Fibroblast of villous mesenchyme (primary cell): ENCODE data around the gene SORCS2. TPM values are rescaled to one million over a fixed set of nuclear protein-coding genes. Genes with fewer than 3 reads are reported as not detected.
A peak's percentile ranks its signal among the peaks of the same experiment; 100 is the strongest.

Experiments used
- DNase-seq: peaks from one replicate; pipeline ENCODE4 v3.0.0-alpha.2; 2010; ENCODE audit warnings: low read depth
- H3K4me3 ChIP-seq: 2 replicates; pipeline ENCODE4 v1.5.1; 2011; ENCODE audit warnings: low read depth, mild to moderate bottlenecking, low read length
- total RNA-seq: library from RNA; depleted of rRNA; stranded (reverse); fragments of >200 nt; gene quantifications from 2 replicates; pipeline ENCODE4 v1.2.3, GENCODE V29; 2012
- TF ChIP-seq, protein P1 (sequence below): IDR thresholded peaks from 2 replicates; pipeline ENCODE4 v1.5.1; 2012; ENCODE audit warnings: low read depth, mild to moderate bottlenecking, low read length; ENCODE audit not compliant: insufficient read depth

Gene SORCS2
- total RNA-seq, 1 donor: under 0.01 TPM

DNA sequence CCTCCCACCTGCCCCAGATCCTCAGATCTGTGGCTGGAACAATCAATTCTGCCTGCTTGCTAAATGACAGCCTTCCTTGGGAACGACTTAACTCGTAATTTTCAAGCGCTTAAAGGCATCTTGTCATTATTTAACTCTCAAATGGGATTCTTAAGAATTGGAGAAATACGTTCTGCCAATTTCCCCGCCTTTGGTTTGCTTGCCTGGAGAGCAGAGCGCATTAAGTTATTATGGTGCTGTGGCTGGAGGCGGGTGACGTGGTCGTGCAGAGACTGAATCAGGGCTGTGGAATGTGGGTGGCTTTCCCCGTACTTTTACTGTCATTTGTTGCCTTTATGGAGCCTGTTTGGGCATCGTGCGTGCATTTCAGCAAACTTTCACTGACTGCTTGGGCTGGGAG, 321.3 kb downstream of the SORCS2 start:
- DNase-seq: peak; percentile 32
- TF ChIP-seq, protein P1, sequence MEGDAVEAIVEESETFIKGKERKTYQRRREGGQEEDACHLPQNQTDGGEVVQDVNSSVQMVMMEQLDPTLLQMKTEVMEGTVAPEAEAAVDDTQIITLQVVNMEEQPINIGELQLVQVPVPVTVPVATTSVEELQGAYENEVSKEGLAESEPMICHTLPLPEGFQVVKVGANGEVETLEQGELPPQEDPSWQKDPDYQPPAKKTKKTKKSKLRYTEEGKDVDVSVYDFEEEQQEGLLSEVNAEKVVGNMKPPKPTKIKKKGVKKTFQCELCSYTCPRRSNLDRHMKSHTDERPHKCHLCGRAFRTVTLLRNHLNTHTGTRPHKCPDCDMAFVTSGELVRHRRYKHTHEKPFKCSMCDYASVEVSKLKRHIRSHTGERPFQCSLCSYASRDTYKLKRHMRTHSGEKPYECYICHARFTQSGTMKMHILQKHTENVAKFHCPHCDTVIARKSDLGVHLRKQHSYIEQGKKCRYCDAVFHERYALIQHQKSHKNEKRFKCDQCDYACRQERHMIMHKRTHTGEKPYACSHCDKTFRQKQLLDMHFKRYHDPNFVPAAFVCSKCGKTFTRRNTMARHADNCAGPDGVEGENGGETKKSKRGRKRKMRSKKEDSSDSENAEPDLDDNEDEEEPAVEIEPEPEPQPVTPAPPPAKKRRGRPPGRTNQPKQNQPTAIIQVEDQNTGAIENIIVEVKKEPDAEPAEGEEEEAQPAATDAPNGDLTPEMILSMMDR: no peak
- no peak overlapping the region for H3K4me3 ChIP-seq

DNA sequence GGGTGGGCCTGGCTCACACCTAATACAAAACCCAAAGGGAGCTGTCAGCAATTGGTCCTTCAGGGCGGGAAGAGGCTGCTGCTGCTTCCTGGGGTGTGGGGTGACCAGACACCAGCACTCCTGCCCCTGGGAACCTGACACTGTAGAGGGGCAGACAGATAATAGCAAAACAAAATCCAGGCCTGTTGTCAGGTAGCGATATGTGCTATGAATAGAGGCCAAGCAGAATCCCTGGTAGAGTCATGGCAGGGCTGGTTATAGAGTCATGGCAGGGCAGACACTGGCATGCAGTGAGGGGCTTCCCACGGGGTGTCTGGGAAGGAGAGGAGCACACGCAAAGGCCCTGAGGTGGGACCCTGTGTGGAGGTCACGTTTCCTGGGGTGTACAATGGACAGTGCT, 321.9 kb downstream of the SORCS2 start:
- TF ChIP-seq, protein P1: no peak
- no peak overlapping the region for H3K4me3 ChIP-seq
- DNase-seq: no peak

DNA sequence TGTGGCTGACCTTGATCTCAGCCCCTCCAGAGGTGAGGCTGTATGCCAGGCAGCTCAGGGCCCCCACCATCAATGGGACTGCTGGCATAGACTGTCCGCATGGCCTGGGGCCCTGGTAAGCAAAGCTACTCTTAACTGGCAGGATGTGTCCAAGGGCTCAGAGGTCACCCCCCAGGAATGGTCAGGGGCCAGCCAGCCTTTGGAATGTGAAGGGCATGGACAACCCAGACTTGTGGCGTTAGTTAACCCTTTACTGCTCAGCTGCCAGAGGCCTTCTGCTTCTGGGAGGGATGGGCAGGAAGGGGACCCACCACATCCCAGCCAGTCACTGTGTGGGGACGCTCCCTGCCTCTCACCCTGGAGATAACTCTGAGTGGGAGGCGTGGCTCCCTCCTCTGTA, 322.5 kb downstream of the SORCS2 start:
- no peak overlapping the region for H3K4me3 ChIP-seq
- no peak for DNase-seq
- TF ChIP-seq, protein P1: no peak

DNA sequence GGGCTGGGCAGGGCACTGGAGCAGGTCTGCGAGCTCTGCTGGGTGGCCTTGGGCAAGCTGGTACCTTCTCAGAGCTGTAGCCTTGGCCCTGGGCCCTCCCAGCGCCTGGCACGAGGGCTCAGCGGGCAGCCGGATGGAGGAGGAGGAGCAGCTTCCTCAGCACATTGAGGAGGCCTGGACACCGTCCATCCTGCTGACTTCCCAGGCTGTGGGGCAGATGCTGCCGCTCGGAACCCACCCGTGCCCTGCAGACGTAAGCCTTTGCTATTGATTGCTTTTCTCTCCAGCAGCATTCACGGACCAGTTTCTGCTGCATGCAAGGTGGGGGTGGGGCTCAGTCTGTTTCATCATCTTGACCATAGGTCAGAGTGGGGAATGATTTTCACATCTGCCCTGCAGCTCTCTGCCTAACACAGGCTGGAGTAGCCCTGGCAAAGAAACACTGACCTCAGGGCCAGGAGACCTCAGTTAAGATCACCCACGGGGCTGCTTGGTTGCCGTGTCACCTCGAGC, 323.1 kb downstream of the SORCS2 start:
- peak; percentile 16 for DNase-seq
- H3K4me3 ChIP-seq: no peak overlapping the region
- TF ChIP-seq, protein P1: no peak

DNA sequence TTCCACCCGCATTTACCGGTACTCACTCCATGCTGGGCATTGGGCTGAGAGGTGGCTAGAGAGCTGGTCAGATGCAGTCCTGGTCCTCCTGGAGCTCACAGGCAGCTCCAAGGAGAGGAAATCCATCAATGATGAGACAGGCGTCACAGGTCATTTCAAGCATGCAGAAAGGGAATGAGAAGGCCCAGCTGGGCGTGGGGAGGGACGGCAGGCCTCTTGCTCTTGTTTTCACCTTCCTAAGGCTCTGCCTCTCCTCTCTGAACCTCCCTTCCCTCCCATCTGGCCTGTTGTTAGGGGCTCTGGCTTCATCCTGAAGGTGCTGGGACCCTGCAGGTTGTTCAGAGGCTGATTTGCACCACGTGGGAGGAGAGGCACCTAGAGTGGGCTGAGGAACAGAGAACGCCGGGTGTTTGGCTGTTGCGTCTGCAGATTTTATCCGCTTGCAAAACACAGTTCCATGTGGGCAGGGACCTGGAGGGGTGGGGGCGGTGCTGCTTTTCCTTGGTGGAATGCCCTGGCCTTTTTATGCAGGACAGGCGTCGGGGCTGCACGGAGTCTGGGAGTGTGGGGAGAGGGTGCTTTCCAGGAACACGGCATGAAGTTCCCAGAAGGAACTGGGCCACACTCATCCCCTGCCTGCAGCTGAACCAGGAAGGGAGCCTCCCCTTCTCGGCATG, 323.9 kb downstream of the SORCS2 start:
- TF ChIP-seq, protein P1: no peak
- H3K4me3 ChIP-seq: no peak overlapping the region
- DNase-seq: peak; percentile 6

DNA sequence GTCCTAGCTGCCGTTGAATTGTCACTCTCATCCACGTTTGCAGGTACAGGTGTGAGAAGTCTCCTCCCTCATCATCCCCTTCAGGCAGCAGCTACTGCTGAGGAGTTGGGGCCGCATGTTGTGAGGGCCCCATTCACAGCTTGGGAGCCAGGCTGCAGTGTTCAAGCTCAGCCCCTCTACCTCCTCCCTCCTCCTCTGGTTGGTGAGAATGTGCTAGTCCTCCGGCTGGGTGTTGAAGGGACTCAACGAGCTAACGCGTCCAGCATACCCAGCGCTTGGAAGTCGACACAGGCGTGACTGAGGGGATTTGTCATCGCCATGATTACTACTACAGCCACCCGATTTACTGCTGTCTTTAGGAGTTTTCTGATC, 324.4 kb downstream of the SORCS2 start:
- H3K4me3 ChIP-seq: no peak overlapping the region
- peak; percentile 3 for DNase-seq
- TF ChIP-seq, protein P1: no peak
